Measurements from ENCODE around the gene ADIPOR2. TPM values are rescaled to one million over a fixed set of nuclear protein-coding genes. Genes with fewer than 3 reads are reported as not detected.

ADIPOR2 gene
- total RNA-seq, 2 experiments from 2014 or later, result 63.5 to 83.3 TPM

- ATAC-seq, result no peak
- Mint-ChIP-seq H3K27me3 (no peaks in the 10 kb centered on the region), H3K36me3 (peaks cover 10% of the 10 kb centered on the region), H3K9me3 (ENCODE audit: low read depth) (no peaks in the 10 kb centered on the region), H3K27ac (no peak overlapping the region), H3K4me3 (no peak overlapping the region), H3K4me1 (peaks cover 21% of the 10 kb centered on the region)
- DNase-seq, result no peak
- CTCF ChIA-PET, result interaction anchor here (1.8 to 6.1 kb wide), 3 partner anchors 134 to 153 kb away, joined by 7 to 304 read pairs (median 68); no protein-coding TSS in a partner anchor
Measured at GRCh38 chr12:1787714-1788113, 96.8 kb downstream of the ADIPOR2 start.

- DNase-seq, result no peak
Measured at GRCh38 chr12:1790444-1790843, 99.6 kb downstream of the ADIPOR2 start.

GRCh38 chr12:1791104-1791841 lies 100.4 kb downstream of the ADIPOR2 start:
- Mint-ChIP-seq H3K36me3 (peaks cover under 1% of the 10 kb centered on the region), H3K27ac (peak overlapping the region; percentile 56), H3K4me1 (peaks cover 27% of the 10 kb centered on the region), H3K9me3 (ENCODE audit: low read depth) (no peaks in the 10 kb centered on the region), H3K4me3 (no peak overlapping the region), H3K27me3 (no peaks in the 10 kb centered on the region)
- peak; percentile 34 for ATAC-seq
- DNase-seq, result peak; percentile 81
- CTCF ChIA-PET, result interaction anchor here (0.6 to 8.2 kb wide), 34 partner anchors 9 to 674 kb away, joined by 3 to 304 read pairs (median 4); partner anchors contain the start of gene WNT5B

More at GRCh38 chr12:1790444-1790843, 99.6 kb downstream of the ADIPOR2 start:
- CTCF ChIA-PET, result interaction anchor here (0.8 to 8.2 kb wide), 23 partner anchors 8 to 673 kb away, joined by 3 to 304 read pairs (median 6); partner anchors contain the start of gene WNT5B
- Mint-ChIP-seq H3K4me1 (peaks cover 24% of the 10 kb centered on the region), H3K27me3 (no peaks in the 10 kb centered on the region), H3K4me3 (no peak overlapping the region), H3K36me3 (peaks cover 4% of the 10 kb centered on the region), H3K27ac (no peak overlapping the region), H3K9me3 (ENCODE audit: low read depth) (no peaks in the 10 kb centered on the region)
- no peak for ATAC-seq

- H3K4me3 Mint-ChIP-seq, result no peak overlapping the region
- no peaks in the 10 kb centered on the region for H3K9me3 Mint-ChIP-seq (ENCODE audit: low read depth)
- no peaks in the 10 kb centered on the region for H3K27me3 Mint-ChIP-seq
- H3K4me1 Mint-ChIP-seq, result peaks cover 27% of the 10 kb centered on the region
- CTCF ChIA-PET, result interaction anchor here (2.3 to 8.2 kb wide), 4 partner anchors 138 to 242 kb away, joined by 8 to 304 read pairs (median 115); no protein-coding TSS in a partner anchor
- no peak overlapping the region for H3K27ac Mint-ChIP-seq
- H3K36me3 Mint-ChIP-seq, result no peaks in the 10 kb centered on the region
- DNase-seq (no peak), ATAC-seq (no peak)
Measured at GRCh38 chr12:1792406-1792805, 101.5 kb downstream of the ADIPOR2 start.

- H3K36me3 Mint-ChIP-seq, result no peaks in the 10 kb centered on the region
- H3K4me3 Mint-ChIP-seq, result no peak overlapping the region
- H3K27me3 Mint-ChIP-seq, result no peaks in the 10 kb centered on the region
- no peak overlapping the region for H3K27ac Mint-ChIP-seq
- CTCF ChIA-PET, result interaction anchor here (0.7 to 8.2 kb wide), 5 partner anchors 97 to 243 kb away, joined by 3 to 304 read pairs (median 8); no protein-coding TSS in a partner anchor
- ATAC-seq (no peak), DNase-seq (no peak)
- no peaks in the 10 kb centered on the region for H3K9me3 Mint-ChIP-seq (ENCODE audit: low read depth)
- H3K4me1 Mint-ChIP-seq, result peaks cover 27% of the 10 kb centered on the region
Measured at GRCh38 chr12:1793426-1794210, 102.7 kb downstream of the ADIPOR2 start.

GRCh38 chr12:1794440-1795090 lies 103.7 kb downstream of the ADIPOR2 start:
- Mint-ChIP-seq H3K9me3 (ENCODE audit: low read depth) (no peaks in the 10 kb centered on the region), H3K36me3 (no peaks in the 10 kb centered on the region), H3K27me3 (no peaks in the 10 kb centered on the region), H3K4me1 (peaks cover 27% of the 10 kb centered on the region), H3K4me3 (no peak overlapping the region), H3K27ac (no peak overlapping the region)
- ATAC-seq (no peak), DNase-seq (no peak)
- CTCF ChIA-PET, result interaction anchor here (0.7 to 8.2 kb wide), 8 partner anchors 17 to 242 kb away, joined by 3 to 162 read pairs (median 8); no protein-coding TSS in a partner anchor

- no peaks in the 10 kb centered on the region for H3K36me3 Mint-ChIP-seq
- H3K27ac Mint-ChIP-seq, result peak overlapping the region; percentile 75
- ATAC-seq (no peak), DNase-seq (no peak)
- peak overlapping the region; percentile 38 for H3K4me3 Mint-ChIP-seq
- no peaks in the 10 kb centered on the region for H3K9me3 Mint-ChIP-seq (ENCODE audit: low read depth)
- H3K4me1 Mint-ChIP-seq, result peaks cover 25% of the 10 kb centered on the region
- no peaks in the 10 kb centered on the region for H3K27me3 Mint-ChIP-seq
- CTCF ChIA-PET, result interaction anchor here (0.7 to 8.2 kb wide), 15 partner anchors 10 to 242 kb away, joined by 3 to 162 read pairs (median 4); no protein-coding TSS in a partner anchor
Measured at GRCh38 chr12:1795221-1795784, 104.4 kb downstream of the ADIPOR2 start.

GRCh38 chr12:1795785-1796514 lies 105.1 kb downstream of the ADIPOR2 start:
- Mint-ChIP-seq H3K27me3 (no peaks in the 10 kb centered on the region), H3K4me1 (peaks cover 18% of the 10 kb centered on the region), H3K27ac (peak overlapping the region; percentile 87), H3K36me3 (no peaks in the 10 kb centered on the region), H3K4me3 (peak overlapping the region; percentile 84), H3K9me3 (ENCODE audit: low read depth) (no peaks in the 10 kb centered on the region)
- ATAC-seq (peak; percentile 97), DNase-seq (peak; percentile 95)
- CTCF ChIA-PET, result interaction anchor here (0.6 to 8.2 kb wide), 16 partner anchors 11 to 241 kb away, joined by 3 to 162 read pairs (median 4); no protein-coding TSS in a partner anchor

GRCh38 chr12:1796515-1797010 lies 105.7 kb downstream of the ADIPOR2 start:
- peak; percentile 42 for ATAC-seq
- peak overlapping the region; percentile 87 for H3K27ac Mint-ChIP-seq
- no peaks in the 10 kb centered on the region for H3K36me3 Mint-ChIP-seq
- DNase-seq, result peak; percentile 65
- H3K27me3 Mint-ChIP-seq, result no peaks in the 10 kb centered on the region
- H3K9me3 Mint-ChIP-seq (ENCODE audit: low read depth), result no peaks in the 10 kb centered on the region
- CTCF ChIA-PET, result interaction anchor here (0.6 to 8.2 kb wide), 9 partner anchors 134 to 238 kb away, joined by 3 to 162 read pairs (median 5); no protein-coding TSS in a partner anchor
- peak overlapping the region; percentile 84 for H3K4me3 Mint-ChIP-seq
- peaks cover 12% of the 10 kb centered on the region for H3K4me1 Mint-ChIP-seq

- Mint-ChIP-seq H3K4me3 (peak overlapping the region; percentile 84), H3K36me3 (no peaks in the 10 kb centered on the region), H3K27ac (peak overlapping the region; percentile 73), H3K4me1 (peaks cover 7% of the 10 kb centered on the region), H3K27me3 (no peaks in the 10 kb centered on the region), H3K9me3 (ENCODE audit: low read depth) (no peaks in the 10 kb centered on the region)
- peak; percentile 72 for DNase-seq
- ATAC-seq, result peak; percentile 21
- CTCF ChIA-PET, result interaction anchor here (1.9 to 8.2 kb wide), 3 partner anchors 143 to 162 kb away, joined by 11 to 162 read pairs (median 12); no protein-coding TSS in a partner anchor
Measured at GRCh38 chr12:1797011-1797901, 106.4 kb downstream of the ADIPOR2 start.

GRCh38 chr12:1797991-1798640 lies 107.2 kb downstream of the ADIPOR2 start:
- H3K9me3 Mint-ChIP-seq (ENCODE audit: low read depth), result no peaks in the 10 kb centered on the region
- H3K27ac Mint-ChIP-seq, result no peak overlapping the region
- H3K4me1 Mint-ChIP-seq, result peaks cover 7% of the 10 kb centered on the region
- DNase-seq (peak; percentile 39), ATAC-seq (no peak)
- H3K27me3 Mint-ChIP-seq, result no peaks in the 10 kb centered on the region
- H3K4me3 Mint-ChIP-seq, result no peak overlapping the region
- CTCF ChIA-PET, result interaction anchor here (0.6 to 1.9 kb wide), 3 partner anchors 17 to 146 kb away, joined by 3 to 12 read pairs (median 3); no protein-coding TSS in a partner anchor
- no peaks in the 10 kb centered on the region for H3K36me3 Mint-ChIP-seq
